H1 (cell line): ENCODE measurements around the gene CDIPT. TPM values are rescaled to one million over a fixed set of nuclear protein-coding genes. Genes with fewer than 3 reads are reported as not detected.

Source experiments
- CTCF ChIA-PET: fragments of 300-600 bp; sonication (Branson Sonifier 250); formaldehyde crosslinking; loops from one replicate; lab custom pipeline; 2021; ENCODE audit not compliant: partially characterized antibody; lab: Charles Lee
- POLR2A ChIA-PET: fragments of 300-600 bp; sonication (Branson Sonifier 250); formaldehyde crosslinking; loops from one replicate; lab custom pipeline; 2021; ENCODE audit warnings: inconsistent platforms; ENCODE audit not compliant: partially characterized antibody; lab: Charles Lee
- DNase-seq, 2 experiments: peaks; one replicate each; pipeline versions ENCODE4 v3.0.0 to v3.0.0-alpha.2; 2010 to 2022; ENCODE audit warnings: low spot score in 2 of 2, low read depth in 1 of 2, mixed read lengths in 1 of 2
- FAIRE-seq: peaks from 2 replicates; lab custom pipeline; 2011; peaks lifted over from hg19 to GRCh38; lab: Jason Lieb, UNC
- H2AFZ ChIP-seq: 2 replicates; pipeline ENCODE4 v1.8.1; 2012; ENCODE audit warnings: low read length, inconsistent platforms
- H2AK5ac ChIP-seq: 2 replicates; pipeline ENCODE4 v1.6.1; 2013; ENCODE audit warnings: low read depth, low read length
- H2BK120ac ChIP-seq: replicated peaks from 2 replicates; pipeline ENCODE3; 2013; ENCODE audit warnings: low read depth, low read length, inconsistent platforms
- H2BK12ac ChIP-seq: 2 replicates; pipeline ENCODE4 v1.6.1; 2013; ENCODE audit warnings: low read depth, low read length
- H2BK15ac ChIP-seq: 2 replicates; pipeline ENCODE4 v1.6.1; 2013; ENCODE audit warnings: low read length
- H2BK20ac ChIP-seq: 2 replicates; pipeline ENCODE4 v1.6.1; 2013; ENCODE audit warnings: low read length
- H2BK5ac ChIP-seq: 2 replicates; pipeline ENCODE4 v1.6.1; 2013; ENCODE audit warnings: low read depth, low read length
- H3K14ac ChIP-seq: 2 replicates; pipeline ENCODE4 v1.6.1; 2013; ENCODE audit warnings: inconsistent platforms; ENCODE audit not compliant: insufficient read length
- H3K18ac ChIP-seq: 2 replicates; pipeline ENCODE4 v1.6.1; 2013; ENCODE audit warnings: low read length; ENCODE audit errors: extremely low read depth
- H3K23ac ChIP-seq: 2 replicates; pipeline ENCODE4 v1.6.1; 2013; ENCODE audit warnings: inconsistent platforms; ENCODE audit not compliant: insufficient read length
- H3K23me2 ChIP-seq: 2 replicates; pipeline ENCODE4 v1.6.1; 2013; ENCODE audit warnings: low read depth, low read length
- H3K27ac ChIP-seq: 2 replicates; pipeline ENCODE4 v1.6.1; 2011; ENCODE audit warnings: low read depth, low read length, inconsistent platforms
- H3K27me3 ChIP-seq, 4 experiments: replicated peaks in 1 of 4; 1 replicate in 1 of 4; 2 replicates in 3 of 4; pipeline versions ENCODE4 v1.6.1 to v1.8.1; 2011 to 2013; ENCODE audit warnings: low read length in 3 of 4, mild to moderate bottlenecking in 3 of 4, inconsistent platforms in 2 of 4, mixed read lengths in 2 of 4, moderate library complexity in 1 of 4; ENCODE audit not compliant: control insufficient read depth in 3 of 4, insufficient read depth in 3 of 4; ENCODE audit errors: extremely low read depth in 1 of 4
- H3K36me3 ChIP-seq, 4 experiments: 2 replicates each; pipeline versions ENCODE4 v1.6.1 to v1.8.1; 2011 to 2013; ENCODE audit warnings: mild to moderate bottlenecking in 4 of 4, low read length in 3 of 4, moderate library complexity in 2 of 4, control low read depth in 1 of 4, inconsistent platforms in 1 of 4; ENCODE audit not compliant: insufficient read depth in 4 of 4, control insufficient read depth in 2 of 4
- H3K4ac ChIP-seq: replicated peaks from 2 replicates; pipeline ENCODE3; 2013; ENCODE audit warnings: low read length, low read depth, mixed read lengths, inconsistent platforms; ENCODE audit not compliant: insufficient read length
- H3K4me1 ChIP-seq, 4 experiments: replicated peaks in 1 of 4; 1 replicate in 1 of 4; 2 replicates in 3 of 4; pipeline versions ENCODE4 v1.6.1 to v1.8.1; 2011 to 2013; ENCODE audit warnings: low read length in 3 of 4, inconsistent platforms in 2 of 4, mixed read lengths in 1 of 4; ENCODE audit not compliant: insufficient read depth in 4 of 4, control insufficient read depth in 3 of 4
- H3K4me2 ChIP-seq, 2 experiments: 2 replicates each; pipeline versions ENCODE4 v1.6.1 to v1.8.1; 2011 to 2013; ENCODE audit warnings: low read depth in 2 of 2, low read length in 2 of 2, control low read depth in 1 of 2, inconsistent platforms in 1 of 2, mild to moderate bottlenecking in 1 of 2; ENCODE audit not compliant: insufficient read depth in 1 of 2
- H3K4me3 ChIP-seq, 4 experiments: fragments of 200-600, 300-600 bp in 1 of 4; sonication (generic), shearing (Covaris generic), sonication (Bioruptor Twin) in 1 of 4; 2 replicates each; pipeline versions ENCODE4 v1.5.1 to v1.8.1; 2011 to 2016; ENCODE audit warnings: low read length in 4 of 4, low read depth in 3 of 4, control low read depth in 2 of 4, inconsistent platforms in 2 of 4, mild to moderate bottlenecking in 2 of 4, mixed read lengths in 1 of 4, moderate library complexity in 1 of 4; ENCODE audit not compliant: insufficient read depth in 2 of 4; ENCODE audit errors: extremely low read depth in 1 of 4
- H3K56ac ChIP-seq: replicated peaks from 2 replicates; pipeline ENCODE3; 2013; ENCODE audit warnings: low read depth, mild to moderate bottlenecking, mixed read lengths, low read length, inconsistent platforms; ENCODE audit not compliant: insufficient read length
- H3K79me1 ChIP-seq: 2 replicates; pipeline ENCODE4 v1.6.1; 2013; ENCODE audit warnings: low read depth, low read length, control low read depth
- H3K79me2 ChIP-seq, 2 experiments: 2 replicates each; pipeline versions ENCODE4 v1.6.1 to v1.8.1; 2012 to 2013; ENCODE audit warnings: low read length in 2 of 2, mild to moderate bottlenecking in 2 of 2, inconsistent platforms in 1 of 2; ENCODE audit not compliant: insufficient read depth in 2 of 2, control insufficient read depth in 1 of 2
- H3K9ac ChIP-seq, 4 experiments: replicated peaks in 1 of 4; 1 replicate in 1 of 4; 2 replicates in 3 of 4; pipeline versions ENCODE4 v1.6.1 to v1.8.1; 2011 to 2013; ENCODE audit warnings: low read depth in 3 of 4, low read length in 3 of 4, control low read depth in 2 of 4, mild to moderate bottlenecking in 2 of 4, moderate library complexity in 2 of 4, inconsistent platforms in 1 of 4; ENCODE audit errors: extremely low read depth in 1 of 4
- H3K9me3 ChIP-seq, 2 experiments: 2 replicates each; pipeline versions ENCODE4 v1.6.1 to v1.8.1; 2012 to 2013; ENCODE audit warnings: mild to moderate bottlenecking in 2 of 2, moderate library complexity in 2 of 2, control low read depth in 1 of 2, inconsistent platforms in 1 of 2, low read depth in 1 of 2, low read length in 1 of 2, mixed read lengths in 1 of 2; ENCODE audit not compliant: insufficient read depth in 2 of 2
- H4K20me1 ChIP-seq, 2 experiments: replicated peaks in 1 of 2; 2 replicates each; pipeline versions ENCODE3 to v1.8.1; 2011 to 2013; ENCODE audit warnings: inconsistent platforms in 2 of 2, low read length in 2 of 2, mild to moderate bottlenecking in 1 of 2; ENCODE audit not compliant: insufficient read depth in 2 of 2, control insufficient read depth in 1 of 2
- H4K5ac ChIP-seq: 2 replicates; pipeline ENCODE4 v1.6.1; 2013; ENCODE audit warnings: low read length, low read depth, mixed read lengths, inconsistent platforms; ENCODE audit not compliant: insufficient read length
- H4K8ac ChIP-seq: 2 replicates; pipeline ENCODE4 v1.8.0; 2013; ENCODE audit warnings: mild to moderate bottlenecking, moderate library complexity, low read length, inconsistent platforms; ENCODE audit not compliant: insufficient read depth; ENCODE audit errors: extremely low read depth
- H4K91ac ChIP-seq: replicated peaks from 2 replicates; pipeline ENCODE3; 2013; ENCODE audit warnings: low read length, mixed read lengths, inconsistent platforms; ENCODE audit not compliant: insufficient read length
- ASH2L ChIP-seq: fragments of 200-600, 300-600 bp; sonication (generic); IDR thresholded peaks from one replicate; pipeline ENCODE4 v1.7.1; 2017; ENCODE audit warnings: low read length
- CTBP2 ChIP-seq: IDR thresholded peaks from 2 replicates; pipeline ENCODE4 v1.7.0; 2011; ENCODE audit warnings: borderline replicate concordance, mild to moderate bottlenecking, moderate library complexity, mixed read lengths, low read length; ENCODE audit not compliant: insufficient read depth, insufficient read length
- FOSL1 ChIP-seq: IDR thresholded peaks from 2 replicates; pipeline ENCODE4 v1.6.1; 2011; ENCODE audit warnings: mild to moderate bottlenecking, low read depth, low read length, moderate library complexity; ENCODE audit not compliant: insufficient read depth
- GTF2F1 ChIP-seq: IDR thresholded peaks from 2 replicates; pipeline ENCODE4 v1.6.1; 2012; ENCODE audit warnings: low read depth, low read length, improper control_type of control experiment, borderline replicate concordance
- KDM1A ChIP-seq: fragments of 200-600, 300-600 bp; sonication (generic); IDR thresholded peaks from 2 replicates; pipeline ENCODE4 v1.7.1; 2016; ENCODE audit warnings: mild to moderate bottlenecking, low read length, borderline replicate concordance
- KDM5A ChIP-seq: fragments of 200-600 bp; IDR thresholded peaks from 2 replicates; pipeline ENCODE4 v1.7.1; 2012; ENCODE audit warnings: mild to moderate bottlenecking, low read length, inconsistent platforms, mixed read lengths
- RAD21 ChIP-seq, 2 experiments: IDR thresholded peaks in 1 of 2; conservative IDR thresholded peaks in 1 of 2; 2 replicates each; pipeline ENCODE4 v1.6.1; 2011; ENCODE audit warnings: low read depth in 2 of 2, low read length in 2 of 2, improper control_type of control experiment in 1 of 2, inconsistent platforms in 1 of 2, mild to moderate bottlenecking in 1 of 2, moderate library complexity in 1 of 2
- SUZ12 ChIP-seq: fragments of 200-600 bp; sonication (generic); IDR thresholded peaks from 2 replicates; pipeline ENCODE4 v1.6.1; 2012; ENCODE audit warnings: mild to moderate bottlenecking, inconsistent platforms, low read length, moderate library complexity, mixed read lengths
- TCF12 ChIP-seq: IDR thresholded peaks from 2 replicates; pipeline ENCODE4 v1.6.1; 2011; ENCODE audit warnings: low read depth, mild to moderate bottlenecking, low read length
- WGBS, 2 experiments: shearing (Covaris generic) in 1 of 2; methylation state at CpG; one replicate each; pipeline versions ENCODE4 v1.1.6 to v1.1.7; 2013 to 2015; ENCODE audit warnings: low lambda C conversion rate in 2 of 2, mixed read lengths in 2 of 2, inconsistent platforms in 1 of 2, low coverage in 1 of 2, missing lambda C conversion rate in 1 of 2; ENCODE audit not compliant: insufficient replicate concordance in 2 of 2, insufficient coverage in 1 of 2, insufficient read length in 1 of 2; ENCODE audit errors: extremely low coverage in 1 of 2, missing lambda C conversion rate in 1 of 2; 5-methylcytosine and 5-hydroxymethylcytosine counted together
- polyA plus RNA-seq, 7 experiments: library from polyadenylated mRNA; depleted of rRNA in 3 of 7; stranded (reverse) in 5 of 7; unstranded in 2 of 7; fragments of >200 nt in 5 of 7; fragments of 200-250 nt in 2 of 7; gene quantifications; 1 replicate in 5 of 7; 2 replicates in 1 of 7; 4 replicates in 1 of 7; pipeline versions ENCODE4 v1.2.1 to v1.2.3, GENCODE V29; 2011 to 2013; ENCODE audit warnings: missing spikeins in 2 of 7, mixed read lengths in 2 of 7
- total RNA-seq: library from RNA; stranded (reverse); fragmentation: NEBNext Ultra II Directional; extraction: Animal tissue kit (Norgen Biotek cat#: 25700); gene quantifications from 2 replicates; pipeline ENCODE4 v1.2.1, GENCODE V29; 2021
- TF ChIP-seq, protein P1 (sequence below): IDR thresholded peaks from 2 replicates; pipeline ENCODE4 v1.6.1; 2011; ENCODE audit warnings: low read length, improper control_type of control experiment

CDIPT gene
- total and polyA plus RNA-seq, 2 of the 8 experiments (the other 6 are each of a cell fraction or from before 2014, with no cell fraction given): 69.2 to 140 TPM

DNA sequence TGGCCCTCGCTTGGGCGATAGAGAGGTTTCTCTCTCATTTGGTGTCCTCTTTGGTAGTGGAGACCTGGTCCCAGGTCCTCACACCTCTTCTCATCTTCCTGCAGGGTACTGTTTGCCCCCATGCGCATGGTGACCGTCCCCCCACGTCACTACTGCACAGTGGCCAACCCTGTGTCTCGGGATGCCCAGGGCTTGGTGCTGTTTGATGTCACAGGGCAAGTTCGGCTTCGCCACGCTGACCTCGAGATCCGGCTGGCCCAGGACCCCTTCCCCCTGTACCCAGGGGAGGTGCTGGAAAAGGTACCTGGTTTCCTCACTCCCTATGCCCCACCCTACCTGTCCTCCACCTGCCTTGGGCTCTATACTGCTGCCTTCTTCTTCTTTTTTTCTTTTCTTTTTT lies 32.3 kb downstream of the CDIPT start:
- Histone ChIP-seq H4K20me1 (no peaks in the 10 kb centered on the region), H2BK120ac (no peak overlapping the region), H3K4me3 (no peak overlapping the region), H3K23me2 (no peaks in the 10 kb centered on the region), H3K36me3 (no peaks in the 10 kb centered on the region), H3K18ac (no peak overlapping the region), H3K79me1 (no peaks in the 10 kb centered on the region), H3K56ac (no peak overlapping the region), H2BK5ac (no peak overlapping the region), H3K27ac (no peak overlapping the region), H4K91ac (no peak overlapping the region), H2AFZ (no peak overlapping the region), H3K4me2 (no peak overlapping the region), H2BK15ac (no peak overlapping the region), H3K79me2 (no peaks in the 10 kb centered on the region), H3K9me3 (no peaks in the 10 kb centered on the region), H3K4ac (no peak overlapping the region), H3K9ac (no peak overlapping the region), H3K27me3 (0 out of 7 replicates have a peak, but pooled peaks cover 0 to 3% (median 0%) of the 10 kb centered on the region in 4 experiments), H4K8ac (no peak overlapping the region), H2BK20ac (no peak overlapping the region), H2BK12ac (no peak overlapping the region)
- no peak for DNase-seq
- no peak for FAIRE-seq
- WGBS, 2 experiments: 91% methylated on average over 4 of the region's 11 CpGs; no CpG with 5 or more reads in 1 of the 2 experiments
- CTCF ChIA-PET: no interaction called here
- TF ChIP-seq GTF2F1 (no peak), TCF12 (no peak), SUZ12 (no peak), KDM1A (no peak), FOSL1 (no peak), KDM5A (no peak), ASH2L (no peak), RAD21 (IDR thresholded peaks at IDR 0.05 in 1 of 2, conservative IDR thresholded peaks at IDR 0.05 in 1 of 2; ENCODE audit: low read depth in 2 of 2, low read length in 2 of 2) (no peak), CTBP2 (no peak)
- TF ChIP-seq, protein P1, sequence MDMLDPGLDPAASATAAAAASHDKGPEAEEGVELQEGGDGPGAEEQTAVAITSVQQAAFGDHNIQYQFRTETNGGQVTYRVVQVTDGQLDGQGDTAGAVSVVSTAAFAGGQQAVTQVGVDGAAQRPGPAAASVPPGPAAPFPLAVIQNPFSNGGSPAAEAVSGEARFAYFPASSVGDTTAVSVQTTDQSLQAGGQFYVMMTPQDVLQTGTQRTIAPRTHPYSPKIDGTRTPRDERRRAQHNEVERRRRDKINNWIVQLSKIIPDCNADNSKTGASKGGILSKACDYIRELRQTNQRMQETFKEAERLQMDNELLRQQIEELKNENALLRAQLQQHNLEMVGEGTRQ: no peak
- TF ChIP-seq, all 59 proteins: peak for 0
- no peak overlapping the region for H4K5ac ChIP-seq
- H2AK5ac ChIP-seq: 0 out of 2 replicates have a peak overlapping the region, but pooled peaks have one; percentile 39
- POLR2A ChIA-PET: no interaction called here
- no peak overlapping the region for H3K14ac ChIP-seq
- no peak overlapping the region for H3K23ac ChIP-seq
- H3K4me1 ChIP-seq: peaks cover 0 to 2% (median 0%) of the 10 kb centered on the region in 4 experiments; a peak in 3 of 7 replicates
